ENCODE data around the gene GRK7.

GRCh38 chr3:141793476-141794260, 30.5 kb downstream of the GRK7 start:
- TF ChIP-seq CTCF (IDR thresholded peaks at IDR 0.05) (no peak), POLR2A (IDR thresholded peaks at IDR 0.05) (no peak)
